Measurements from ENCODE around the gene ZNF587. TPM values are rescaled to one million over a fixed set of nuclear protein-coding genes. Genes with fewer than 3 reads are reported as not detected.

Gene ZNF587
- total and polyA plus RNA-seq, 2 of the 8 experiments (the other 6 are each of a cell fraction or from before 2014, with no cell fraction given): 18.1 to 42.1 TPM

GRCh38 chr19:57829316-57829715 lies 20.3 kb upstream of the ZNF587 start:
- no peak overlapping the region for H3K9ac ChIP-seq (replicated peaks in 1 of 4; ENCODE audit: extremely low read depth in 1 of 4, low read depth in 3 of 4, low read length in 3 of 4)
- FAIRE-seq (no peak), DNase-seq (ENCODE audit: low read depth in 1 of 2, low spot score in 2 of 2) (no peak)
- H3K4me2 ChIP-seq (ENCODE audit: insufficient read depth in 1 of 2, low read depth in 2 of 2, low read length in 2 of 2): peak overlapping the region in 1 of 2 experiments; percentile 91; a peak in 1 of 4 replicates
- H3K9me3 ChIP-seq (ENCODE audit: insufficient read depth in 2 of 2, low read depth in 1 of 2, low read length in 1 of 2): no peaks in the 10 kb centered on the region
- ChIA-PET CTCF (ENCODE audit: partially characterized antibody) (interaction anchor here (0.6 to 3.3 kb wide), 6 partner anchors 9 to 230 kb away, joined by 3 to 15 read pairs (median 4); partner anchors contain the start of gene ZNF776), POLR2A (ENCODE audit: partially characterized antibody) (interaction anchor here (0.6 to 5.1 kb wide), 16 partner anchors 10 to 246 kb away, joined by 3 to 52 read pairs (median 5); partner anchors contain the start of genes ZNF154, ZNF418, ZNF552 and ZNF586)
- H3K27ac ChIP-seq (ENCODE audit: low read depth, low read length): no peak overlapping the region
- no peaks in the 10 kb centered on the region for H3K23me2 ChIP-seq (ENCODE audit: low read depth, low read length)
- H3K4me1 ChIP-seq (replicated peaks in 1 of 4; ENCODE audit: control insufficient read depth in 3 of 4, insufficient read depth in 4 of 4, low read length in 3 of 4): peaks cover 0 to 8% (median 5%) of the 10 kb centered on the region in 4 experiments; a peak in 4 of 7 replicates
- no peak overlapping the region for H3K4me3 ChIP-seq (ENCODE audit: extremely low read depth in 1 of 4, insufficient read depth in 2 of 4, low read depth in 3 of 4, low read length in 4 of 4)
- H2BK20ac ChIP-seq (ENCODE audit: low read length): no peak overlapping the region
- peaks cover 19 to 64% of the 10 kb centered on the region in 2 experiments for H3K79me2 ChIP-seq (ENCODE audit: control insufficient read depth in 1 of 2, insufficient read depth in 2 of 2, low read length in 2 of 2)
- peak overlapping the region; percentile 15; the same call in 1 of the 2 replicates for H4K8ac ChIP-seq (ENCODE audit: extremely low read depth, insufficient read depth, low read length)
- H2AK5ac ChIP-seq (ENCODE audit: low read depth, low read length): no peak overlapping the region
- H2BK12ac ChIP-seq (ENCODE audit: low read depth, low read length): no peak overlapping the region; the same call in 1 of the 2 replicates
- no peak overlapping the region for H3K4ac ChIP-seq (replicated peaks; ENCODE audit: insufficient read length, low read depth, low read length)
- H3K79me1 ChIP-seq (ENCODE audit: low read depth, low read length): peaks cover 5% of the 10 kb centered on the region
- no peak overlapping the region for H2BK5ac ChIP-seq (ENCODE audit: low read depth, low read length)
- no peak overlapping the region for H3K18ac ChIP-seq (ENCODE audit: extremely low read depth, low read length)
- no peak overlapping the region for H3K14ac ChIP-seq (ENCODE audit: insufficient read length)
- no peak overlapping the region for H3K23ac ChIP-seq (ENCODE audit: insufficient read length)
- H3K27me3 ChIP-seq (replicated peaks in 1 of 4; ENCODE audit: control insufficient read depth in 3 of 4, extremely low read depth in 1 of 4, insufficient read depth in 3 of 4, low read length in 3 of 4): no peaks in the 10 kb centered on the region
- H3K36me3 ChIP-seq (ENCODE audit: control insufficient read depth in 2 of 4, insufficient read depth in 4 of 4, low read length in 3 of 4): no peaks in the 10 kb centered on the region; a peak in 2 of 8 replicates
- H3K56ac ChIP-seq (replicated peaks; ENCODE audit: insufficient read length, low read depth, low read length): no peak overlapping the region
- H2BK120ac ChIP-seq (replicated peaks; ENCODE audit: low read depth, low read length): no peak overlapping the region
- H2AFZ ChIP-seq (ENCODE audit: low read length): no peak overlapping the region
- no peak overlapping the region for H4K5ac ChIP-seq (ENCODE audit: insufficient read length, low read depth, low read length)
- peaks cover 0 to 3% of the 10 kb centered on the region in 2 experiments for H4K20me1 ChIP-seq (replicated peaks in 1 of 2; ENCODE audit: control insufficient read depth in 1 of 2, insufficient read depth in 2 of 2, low read length in 2 of 2)
- WGBS, 2 experiments (ENCODE audit: extremely low coverage in 1 of 2, insufficient coverage in 1 of 2, insufficient read length in 1 of 2, insufficient replicate concordance in 2 of 2, low coverage in 1 of 2, low lambda C conversion rate in 2 of 2, missing lambda C conversion rate in 1 of 2): 86% methylated on average over 5 of the region's 5 CpGs; no CpG with 5 or more reads in 1 of the 2 experiments
- H4K91ac ChIP-seq (replicated peaks; ENCODE audit: insufficient read length, low read length): no peak overlapping the region
- no peak overlapping the region for H2BK15ac ChIP-seq (ENCODE audit: low read length)
- no peak for TF ChIP-seq NANOG (IDR thresholded peaks at IDR 0.05; ENCODE audit: insufficient read depth, low read depth, low read length, poor library complexity, severe bottlenecking)
- no peak for TF ChIP-seq ATF3 (IDR thresholded peaks at IDR 0.05; ENCODE audit: insufficient read depth, low read depth, low read length)
- TF ChIP-seq BRCA1 (IDR thresholded peaks at IDR 0.05; ENCODE audit: low read depth, low read length): no peak
- TF ChIP-seq GABPA (IDR thresholded peaks at IDR 0.05; ENCODE audit: borderline replicate concordance, insufficient read depth, low read length): no peak
- TF ChIP-seq NRF1 (IDR thresholded peaks at IDR 0.05; ENCODE audit: low read depth, low read length): no peak
- no peak for TF ChIP-seq KDM1A (IDR thresholded peaks at IDR 0.05; ENCODE audit: borderline replicate concordance, low read length)
- no peak for TF ChIP-seq TCF12 (IDR thresholded peaks at IDR 0.05; ENCODE audit: low read depth, low read length)
- no peak for TF ChIP-seq SP4 (IDR thresholded peaks at IDR 0.05; ENCODE audit: low read length)
- TF ChIP-seq SP1 (IDR thresholded peaks at IDR 0.05; ENCODE audit: low read depth, low read length): no peak

Data from H1 (cell line).